B cell (primary cell): ENCODE results near the gene OTUD5. TPM values are rescaled to one million over a fixed set of nuclear protein-coding genes. Genes with fewer than 3 reads are reported as not detected.
A peak's percentile ranks its signal among the peaks of the same experiment; 100 is the strongest.

Experiments
- ATAC-seq: fragments of 200-7000 bp; cut with Tn5 transposase; one replicate; pipeline ENCODE4 v1.10.0; 2021; ENCODE audit warnings: low read depth, mild to moderate bottlenecking, moderate number of reproducible peaks, moderate library complexity
- CTCF ChIA-PET: fragments of 350-600 bp; sonication (Branson Sonifier 250); formaldehyde crosslinking; loops from one replicate; lab custom pipeline; 2021; ENCODE audit warnings: antibody characterized with exemption, inconsistent platforms; lab: Charles Lee
- POLR2A ChIA-PET: fragments of 350-600 bp; sonication (Branson Sonifier 250); formaldehyde crosslinking; loops from one replicate; lab custom pipeline; 2021; ENCODE audit warnings: antibody characterized with exemption; lab: Charles Lee
- DNase-seq: peaks from one replicate; pipeline ENCODE4 v3.0.0; 2013
- H2AFZ ChIP-seq: 2 replicates; pipeline ENCODE4 v1.6.1; 2012; ENCODE audit warnings: mild to moderate bottlenecking, low read depth, low read length; ENCODE audit not compliant: insufficient read depth, poor library complexity, severe bottlenecking
- H3K27ac ChIP-seq, 2 donors: 1 replicate in 1 of 2; 2 replicates in 1 of 2; pipeline ENCODE4 v1.5.1; 2012 to 2013; ENCODE audit warnings: low read length in 2 of 2, mild to moderate bottlenecking in 2 of 2, moderate library complexity in 1 of 2
- H3K27me3 ChIP-seq, 4 experiments: fragments of 200-600 bp in 1 of 4; sonication (generic) in 1 of 4; replicated peaks in 1 of 4; 1 replicate in 2 of 4; 2 replicates in 2 of 4; pipeline versions ENCODE4 v1.6.1 to v1.7.0; 2013 to 2016; ENCODE audit warnings: low read length in 3 of 4, mild to moderate bottlenecking in 2 of 4, mixed read lengths in 1 of 4, moderate library complexity in 1 of 4; ENCODE audit not compliant: insufficient read depth in 4 of 4, control insufficient read depth in 3 of 4; ENCODE audit errors: control extremely low read depth in 1 of 4
- H3K36me3 ChIP-seq, 2 experiments: replicated peaks in 1 of 2; 1 replicate in 1 of 2; 2 replicates in 1 of 2; pipeline versions ENCODE4 v1.6.1 to v1.7.1; 2013; ENCODE audit warnings: low read length in 1 of 2; ENCODE audit not compliant: insufficient read depth in 2 of 2, control insufficient read depth in 1 of 2; ENCODE audit errors: control extremely low read depth in 1 of 2, extremely low read depth in 1 of 2
- H3K4me1 ChIP-seq, 2 donors: fragments of 200-600 bp in 1 of 2; sonication (generic) in 1 of 2; 1 replicate in 1 of 2; 2 replicates in 1 of 2; pipeline versions ENCODE4 v1.5.1 to v1.6.1; 2013 to 2017; ENCODE audit warnings: low read length in 2 of 2; ENCODE audit not compliant: control insufficient read depth in 2 of 2, insufficient read depth in 2 of 2
- H3K4me2 ChIP-seq: replicated peaks from 2 replicates; pipeline ENCODE3; 2012; ENCODE audit warnings: mild to moderate bottlenecking, low read depth, low read length; ENCODE audit not compliant: poor library complexity, severe bottlenecking
- H3K4me3 ChIP-seq, 5 experiments: fragments of 200-600 bp in 1 of 5; sonication (generic) in 1 of 5; 1 replicate in 3 of 5; 2 replicates in 2 of 5; pipeline versions ENCODE4 v1.5.1 to v1.7.0; 2011 to 2016; ENCODE audit warnings: low read length in 4 of 5, mild to moderate bottlenecking in 4 of 5, low read depth in 2 of 5, control low read depth in 1 of 5, moderate library complexity in 1 of 5; ENCODE audit not compliant: insufficient read depth in 1 of 5; ENCODE audit errors: control extremely low read depth in 1 of 5, extremely low read depth in 1 of 5
- H3K79me2 ChIP-seq: fragments of 200-600 bp; sonication (generic); one replicate; pipeline ENCODE4 v1.6.0; 2016; ENCODE audit warnings: low read length; ENCODE audit not compliant: control insufficient read depth, insufficient read depth
- H3K9ac ChIP-seq: fragments of 200-600 bp; sonication (generic); 2 replicates; pipeline ENCODE4 v1.6.1; 2017; ENCODE audit warnings: mild to moderate bottlenecking, low read length, moderate library complexity
- H3K9me3 ChIP-seq, 3 donors: one replicate each; pipeline versions ENCODE4 v1.6.1 to v1.7.1; 2013; ENCODE audit warnings: low read length in 2 of 3; ENCODE audit not compliant: control insufficient read depth in 2 of 3, insufficient read depth in 1 of 3; ENCODE audit errors: control extremely low read depth in 1 of 3
- H4K20me1 ChIP-seq: 2 replicates; pipeline ENCODE4 v1.6.0; 2012; ENCODE audit warnings: mild to moderate bottlenecking, low read length; ENCODE audit not compliant: insufficient read depth, control insufficient read depth, poor library complexity, severe bottlenecking
- H3K27ac Mint-ChIP-seq: one replicate; pipeline ENCODE4 v1.8.0; 2021; ENCODE audit warnings: mixed read lengths
- H3K27me3 Mint-ChIP-seq: one replicate; pipeline ENCODE4 v1.8.0; 2021; ENCODE audit warnings: mixed read lengths
- H3K4me1 Mint-ChIP-seq: one replicate; pipeline ENCODE4 v1.8.0; 2021; ENCODE audit warnings: mixed read lengths
- H3K4me3 Mint-ChIP-seq: one replicate; pipeline ENCODE4 v1.8.0; 2021; ENCODE audit warnings: mixed read lengths
- H3K9me3 Mint-ChIP-seq: one replicate; pipeline ENCODE4 v1.8.0; 2022; ENCODE audit warnings: mixed read lengths; ENCODE audit not compliant: insufficient read depth
- CTCF ChIP-seq: fragments of 200-600 bp; IDR thresholded peaks from one replicate; pipeline ENCODE4 v1.8.0; 2022; ENCODE audit warnings: antibody characterized with exemption, mild to moderate bottlenecking
- EZH2 ChIP-seq: IDR thresholded peaks from 2 replicates; pipeline ENCODE4 v1.6.1; 2012; ENCODE audit warnings: borderline replicate concordance, low read depth, mild to moderate bottlenecking, moderate library complexity, low read length; ENCODE audit not compliant: insufficient read depth, poor library complexity, severe bottlenecking
- WGBS: methylation state at CpG from one replicate; pipeline ENCODE4 v1.1.5; 2013; ENCODE audit warnings: missing lambda C conversion rate; ENCODE audit not compliant: insufficient coverage; 5-methylcytosine and 5-hydroxymethylcytosine counted together
- intact Hi-C: fragments of 100-400 bp; cut with micrococcal nuclease; formaldehyde crosslinking; loops from one replicate; pipeline ENCODE4 v1.10.0; 2022
- polyA plus RNA-seq: library from polyadenylated mRNA; depleted of rRNA; stranded (reverse); fragments of >200 nt; gene quantifications from 2 replicates; pipeline ENCODE4 v1.2.3, GENCODE V29; 2012
- total RNA-seq, 2 donors: library from RNA; stranded (reverse); fragments of 120-200 nt in 1 of 2; gene quantifications; 1 replicate in 1 of 2; 2 replicates in 1 of 2; pipeline versions ENCODE4 v1.2.3 to v1.2.4, GENCODE V29; 2013 to 2022

Gene OTUD5
- total and polyA plus RNA-seq, 2 donors (not counting 1 experiment from before 2014, with no cell fraction given) = 105 to 116 TPM

GRCh38 chrX:48918643-48919340, 38.6 kb downstream of the OTUD5 start, which contains the start of gene PIM2:
PIM2 (minus strand) TSS chrX:48919024; CDS start chrX:48918834, 190 bp downstream.
- peaks cover 42% of the 10 kb centered on the region for H3K4me1 Mint-ChIP-seq
- H3K36me3 ChIP-seq = peaks cover 0 to 46% of the 10 kb centered on the region in 2 experiments
- H3K9me3 ChIP-seq = no peaks in the 10 kb centered on the region
- intact Hi-C loops = loop anchor here (1.0 to 10.0 kb wide), 8 partner anchors 10 to 1704 kb away; partner anchors contain the start of genes CDK16, ELK1, PLP2 and TFE3
- no peak for TF ChIP-seq CTCF
- TF ChIP-seq EZH2 = no peak
- H3K27me3 Mint-ChIP-seq = no peaks in the 10 kb centered on the region
- H2AFZ ChIP-seq = peak within 1 kb of the TSS; percentile 45
- peak within 1 kb of the TSS; percentile 98 for H3K4me3 Mint-ChIP-seq
- peak within 1 kb of the TSS; percentile 90 for H3K9ac ChIP-seq
- CTCF ChIA-PET = interaction anchor here (0.7 to 4.0 kb wide), 4 partner anchors 19 to 270 kb away, joined by 3 to 28 read pairs (median 4); no protein-coding TSS in a partner anchor
- peak within 1 kb of the TSS; percentile 67 to 94 (median 86) for H3K4me3 ChIP-seq
- WGBS = 0% methylated on average over 33 of the region's 55 CpGs
- POLR2A ChIA-PET = interaction anchor here (1.0 to 5.9 kb wide), 3 partner anchors 19 to 22 kb away, joined by 7 to 101 read pairs (median 18); partner anchors contain the start of genes PQBP1 and TIMM17B
- H3K27ac Mint-ChIP-seq = peak within 1 kb of the TSS; percentile 97
- ATAC-seq (peak; percentile 80), DNase-seq (peak; percentile 94)
- H3K79me2 ChIP-seq = peaks cover 66% of the 10 kb centered on the region
- H3K4me1 ChIP-seq = peaks cover 34 to 53% of the 10 kb centered on the region in 2 donors
- peak within 1 kb of the TSS; percentile 84 to 92 for H3K27ac ChIP-seq
- H4K20me1 ChIP-seq = peaks cover 46% of the 10 kb centered on the region
- H3K4me2 ChIP-seq = peak within 1 kb of the TSS; percentile 77
- no peaks in the 10 kb centered on the region for H3K9me3 Mint-ChIP-seq
- no peaks in the 10 kb centered on the region for H3K27me3 ChIP-seq
